Forelimb muscle (tissue), 1 donor: ENCODE measurements around the gene CAPG. TPM values are rescaled to one million over a fixed set of nuclear protein-coding genes. Genes with fewer than 3 reads are reported as not detected.
"Not testable (repeated sequence)": the region's sequence is repeated elsewhere in the genome, so short reads cannot be mapped to it uniquely, and the experiment has no call there.

Source experiments
- DNase-seq: peaks from one replicate; pipeline ENCODE4 v3.0.0-alpha.2; 2013; ENCODE audit warnings: low read depth
- polyA plus RNA-seq: library from polyadenylated mRNA; unstranded; fragments of 120-200 nt; gene quantifications from one replicate; pipeline ENCODE4 v1.2.1, GENCODE V29; 2013; ENCODE audit not compliant: insufficient read length

The CAPG gene
- polyA plus RNA-seq: 12.4 TPM

GRCh38 chr2:85409845-85410583 is at the start of gene CAPG:
Gene CAPG, minus strand, starts transcription at chr2:85410366. Its CDS starts 8,221 bp downstream, at chr2:85402145.
- DNase-seq: no peak

- no peak for DNase-seq
Measured at GRCh38 chr2:85459771-85460170, 49.6 kb upstream of the CAPG start.

DNA sequence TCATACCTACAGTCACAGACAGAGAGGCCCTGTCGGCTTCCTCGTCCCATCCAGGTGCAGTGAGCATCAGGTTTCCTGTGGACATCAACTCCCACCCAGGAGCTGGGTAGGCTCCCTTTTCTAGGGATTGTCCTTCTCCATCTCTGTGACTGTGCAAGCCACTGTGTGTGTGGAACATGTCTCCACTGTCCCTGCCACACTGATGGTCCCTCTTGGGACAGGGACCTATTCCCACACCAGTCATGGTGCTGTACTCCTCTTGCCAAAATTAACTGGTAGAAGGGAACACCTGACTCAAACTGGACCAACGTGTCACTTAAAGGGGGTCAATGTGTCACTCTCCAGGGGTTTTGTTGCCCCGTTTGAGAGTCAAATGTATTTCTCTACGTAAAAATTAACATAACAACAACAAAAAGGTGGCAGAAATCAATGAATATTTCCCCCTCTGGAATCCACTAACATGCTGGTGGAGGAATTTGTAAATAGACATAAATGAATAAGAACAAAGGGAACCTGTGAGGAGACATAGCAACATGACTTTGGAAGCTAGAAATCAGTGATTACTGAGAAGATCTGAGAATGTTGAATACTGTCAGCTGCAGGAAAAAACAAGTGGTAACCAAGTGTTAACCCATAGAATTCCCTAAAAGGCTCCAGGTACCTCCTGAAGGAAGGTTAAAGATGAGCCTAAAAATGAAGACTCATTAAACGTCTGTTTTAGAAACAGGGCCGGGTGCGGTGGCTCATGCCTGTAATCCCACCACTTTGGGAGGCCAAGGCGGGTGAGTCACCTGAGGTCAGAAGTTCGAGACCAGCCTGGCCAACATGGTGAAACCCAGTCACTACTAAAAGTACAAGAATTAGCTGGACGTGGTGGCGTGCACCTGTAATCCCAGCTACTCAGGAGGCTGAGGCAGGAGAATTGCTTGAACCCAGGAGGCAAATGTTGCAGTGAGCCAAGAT is 48.7 kb upstream of the CAPG start:
- DNase-seq: no peak

- DNase-seq: no peak
Measured at GRCh38 chr2:85457877-85458316, 47.7 kb upstream of the CAPG start.

GRCh38 chr2:85457043-85457442 is 46.9 kb upstream of the CAPG start:
- DNase-seq: no peak

GRCh38 chr2:85455552-85456090 is 45.5 kb upstream of the CAPG start:
- no peak for DNase-seq

DNA sequence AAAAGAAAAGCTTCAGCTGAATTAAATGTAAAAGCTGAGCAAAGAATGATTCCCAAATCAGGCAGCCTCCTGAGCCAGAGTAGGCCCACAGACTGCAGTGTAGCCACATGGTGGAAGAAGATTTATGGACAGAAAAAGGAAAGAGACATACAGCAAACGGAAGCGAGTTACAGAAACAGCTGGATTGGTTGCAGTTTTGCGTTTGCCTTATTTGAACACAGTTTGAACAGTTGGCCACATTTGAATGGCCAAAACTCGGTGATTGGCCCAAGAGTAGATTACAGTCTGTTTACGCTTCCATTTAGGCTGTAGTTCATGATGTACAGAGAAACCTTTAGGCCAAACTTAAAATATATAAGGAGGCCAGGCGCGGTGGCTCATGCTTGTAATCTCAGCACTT is 43.4 kb upstream of the CAPG start:
- no peak for DNase-seq

GRCh38 chr2:85452237-85452636 is 42.1 kb upstream of the CAPG start:
- no peak for DNase-seq

- DNase-seq: no peak
Measured at GRCh38 chr2:85449214-85449588, 39.0 kb upstream of the CAPG start.

DNA sequence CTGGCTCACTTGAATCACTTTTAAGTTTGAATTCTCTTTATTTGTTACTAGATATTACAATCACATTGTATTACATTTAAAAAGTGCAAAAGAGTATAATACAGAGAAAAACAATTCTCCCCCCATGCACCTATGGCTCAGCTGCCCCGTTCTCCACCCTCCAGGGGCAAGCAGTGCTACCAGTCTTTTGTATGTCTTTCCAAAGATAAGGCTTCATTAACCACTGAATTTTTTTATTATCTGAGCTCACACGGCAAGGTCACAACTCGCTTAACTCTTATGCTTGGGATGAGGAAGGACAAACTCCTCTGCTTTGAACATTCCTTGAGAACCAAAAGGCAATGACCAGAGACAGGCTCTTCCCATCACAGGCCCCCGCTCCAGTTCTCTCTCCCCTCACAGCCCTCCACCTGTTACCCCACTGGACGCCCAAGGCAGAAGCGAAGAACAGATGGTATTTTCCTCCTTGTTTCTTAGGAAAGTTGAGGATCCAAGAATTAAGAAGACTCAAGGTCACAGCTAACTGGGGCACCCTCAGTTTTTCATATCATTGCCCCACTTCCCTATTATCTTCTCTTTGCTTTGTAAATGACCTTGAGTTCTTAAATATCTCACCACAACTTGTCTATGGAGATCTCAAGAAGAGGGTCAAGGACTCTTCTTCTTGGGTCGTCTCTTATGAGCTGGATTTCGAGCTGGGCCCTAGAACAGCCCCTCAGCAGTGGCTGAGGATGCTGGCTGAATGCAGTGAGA is 38.5 kb upstream of the CAPG start:
- no peak for DNase-seq

GRCh38 chr2:85447222-85447585 is 37.0 kb upstream of the CAPG start:
- no peak for DNase-seq

GRCh38 chr2:85446296-85447221 is 36.4 kb upstream of the CAPG start:
- no peak for DNase-seq

DNA sequence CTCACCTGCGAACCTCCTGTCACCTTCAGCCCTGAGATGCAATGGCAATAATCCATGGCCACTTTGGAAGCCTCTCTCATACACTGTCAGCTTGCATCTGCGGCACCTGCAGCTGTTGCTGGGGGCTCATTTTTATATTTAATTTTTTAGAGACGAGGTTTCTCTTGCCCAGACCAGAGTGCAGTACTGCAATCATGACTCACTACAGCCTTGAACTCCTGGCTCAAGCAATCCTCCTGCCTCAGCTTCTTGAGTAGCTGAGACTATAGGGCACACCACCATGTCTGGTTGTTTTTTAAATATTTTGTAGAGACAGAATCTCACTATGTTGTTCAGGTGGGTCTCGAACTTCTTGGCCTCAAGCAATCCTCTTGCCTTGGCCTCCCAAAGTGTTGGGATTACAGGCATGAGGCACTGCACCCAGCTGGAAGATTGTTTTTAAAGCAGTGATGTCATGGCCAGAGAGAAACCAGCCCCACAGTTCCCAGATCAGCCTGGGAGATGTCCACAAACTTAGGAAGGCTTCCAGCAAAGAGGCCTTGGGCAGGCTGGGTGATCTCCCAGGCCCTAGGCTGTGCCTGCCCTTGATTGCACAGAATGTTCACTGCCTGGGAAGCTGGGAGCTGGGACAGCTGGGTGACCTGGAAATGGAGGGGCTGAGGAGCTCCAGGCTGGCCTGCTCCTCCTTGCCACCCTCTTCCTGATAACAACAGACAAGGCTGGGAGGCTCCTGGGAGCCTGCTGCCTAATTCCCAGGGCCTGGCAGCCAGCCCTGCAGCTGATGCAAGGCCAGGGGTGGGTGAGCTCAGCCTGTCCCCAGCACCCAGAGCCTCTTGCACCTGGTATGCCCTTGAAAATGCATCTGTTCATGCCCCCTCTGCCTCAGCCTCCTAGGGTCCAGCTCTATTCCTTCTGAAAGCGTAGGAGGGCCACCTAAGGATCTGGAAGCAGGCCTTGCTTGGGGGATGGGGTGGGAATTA is 35.4 kb upstream of the CAPG start:
- DNase-seq: no peak

GRCh38 chr2:85444629-85445172 is 34.5 kb upstream of the CAPG start:
- DNase-seq: no peak

DNA sequence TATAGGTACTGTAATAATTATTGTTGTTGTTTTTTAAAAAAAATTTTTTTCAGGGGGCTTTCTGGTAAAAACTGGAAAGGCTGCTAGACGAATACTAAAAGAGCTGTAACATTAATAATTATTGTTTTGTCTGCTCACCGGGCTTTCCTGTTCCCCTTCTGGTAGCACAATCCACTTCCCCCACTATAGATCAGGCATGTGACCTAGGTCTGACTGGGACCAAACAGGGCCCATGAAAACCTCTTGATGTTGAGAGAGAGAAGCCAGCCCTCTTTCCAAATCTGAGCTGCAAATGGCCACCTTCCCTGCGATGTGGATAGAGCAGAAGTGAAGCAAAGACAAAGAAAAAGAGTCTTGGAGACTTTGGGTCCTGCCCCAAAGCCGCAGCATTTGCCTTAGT is 31.7 kb upstream of the CAPG start:
- DNase-seq: no peak

- no peak for DNase-seq
Measured at GRCh38 chr2:85440729-85441128, 30.6 kb upstream of the CAPG start.

DNA sequence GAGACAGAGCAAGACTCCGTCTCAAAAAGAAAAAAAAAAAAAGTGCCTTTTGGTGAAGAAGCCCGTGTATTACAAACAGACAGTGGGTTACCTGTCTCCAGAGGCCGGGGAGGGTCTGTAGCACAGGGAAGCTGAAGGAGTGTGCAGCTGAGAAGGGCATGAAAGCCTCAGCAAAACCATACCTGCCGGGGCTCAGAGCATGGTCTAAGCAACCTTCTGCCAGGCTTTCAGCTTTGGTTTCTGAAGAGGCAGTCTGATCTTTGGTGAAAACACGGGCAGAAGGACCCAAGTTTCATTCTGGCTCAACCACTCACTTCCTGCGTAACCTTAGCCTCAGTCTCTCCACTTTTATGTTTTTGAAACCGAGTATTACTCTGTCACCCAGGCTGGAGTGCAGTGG is 29.8 kb upstream of the CAPG start:
- no peak for DNase-seq

DNA sequence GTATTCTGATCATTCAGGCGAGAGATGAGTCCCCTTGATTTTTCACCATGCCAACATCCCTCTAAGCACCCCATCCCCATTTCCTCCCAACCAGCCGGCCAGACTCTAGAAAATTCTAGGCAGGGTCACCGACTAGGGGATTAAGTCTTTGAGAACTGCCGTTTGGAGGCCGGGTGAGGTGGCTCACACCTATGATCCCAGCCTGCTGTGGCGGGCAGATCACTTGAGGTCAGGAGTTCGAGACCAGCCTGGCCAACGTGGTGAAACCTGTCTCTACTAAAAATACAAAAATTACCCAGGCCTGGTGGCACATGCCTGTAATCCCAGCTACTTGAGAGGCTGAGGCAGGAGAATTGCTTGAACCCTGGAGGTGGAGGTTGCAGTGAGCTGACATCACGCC is 29.4 kb upstream of the CAPG start:
- not testable (repeated sequence) for DNase-seq

GRCh38 chr2:85439025-85439472 is 28.9 kb upstream of the CAPG start:
- DNase-seq: no peak
